NT2/D1 (cell line): ENCODE data around the gene ADSS1.

Experiments
- DNase-seq: peaks from one replicate; pipeline ENCODE4 v3.0.0-alpha.2; 2011; ENCODE audit warnings: low read depth, low spot score
- H3K27me3 ChIP-seq: 2 replicates; pipeline ENCODE4 v1.6.0; 2011; ENCODE audit warnings: mild to moderate bottlenecking; ENCODE audit not compliant: insufficient read length, insufficient read depth
- H3K36me3 ChIP-seq: 2 replicates; pipeline ENCODE4 v1.6.1; 2011; ENCODE audit warnings: mild to moderate bottlenecking, low read length, mixed read lengths; ENCODE audit not compliant: insufficient read depth, insufficient read length
- H3K4me1 ChIP-seq: 2 replicates; pipeline ENCODE4 v1.5.1; 2011; ENCODE audit not compliant: insufficient read depth, insufficient read length
- H3K4me3 ChIP-seq: 2 replicates; pipeline ENCODE4 v1.5.1; 2011; ENCODE audit warnings: low read depth; ENCODE audit not compliant: insufficient read length
- H3K9ac ChIP-seq: 2 replicates; pipeline ENCODE4 v1.6.0; 2011; ENCODE audit warnings: low read depth; ENCODE audit not compliant: insufficient read length
- H3K9me3 ChIP-seq: 2 replicates; pipeline ENCODE4 v1.5.1; 2011; ENCODE audit warnings: mild to moderate bottlenecking, low read length; ENCODE audit not compliant: insufficient read depth
- SUZ12 ChIP-seq: IDR thresholded peaks from 2 replicates; pipeline ENCODE4 v1.6.1; 2011; ENCODE audit not compliant: insufficient read length, insufficient read depth; ENCODE audit errors: extremely low read depth
- YY1 ChIP-seq: IDR thresholded peaks from 2 replicates; pipeline ENCODE4 v1.6.1; 2011; ENCODE audit not compliant: insufficient read length, insufficient read depth
- ZNF274 ChIP-seq: IDR thresholded peaks from 2 replicates; pipeline ENCODE4 v1.6.1; 2011; ENCODE audit warnings: mild to moderate bottlenecking, low read depth, low read length

The ADSS1 gene

GRCh38 chr14:104717137-104717536, 6.9 kb upstream of the ADSS1 start:
- H3K9me3 ChIP-seq = no peaks in the 10 kb centered on the region
- no peak for TF ChIP-seq YY1
- TF ChIP-seq SUZ12 = no peak
- no peak for TF ChIP-seq ZNF274
- H3K4me3 ChIP-seq = no peak overlapping the region
- peaks cover 75% of the 10 kb centered on the region for H3K36me3 ChIP-seq
- no peaks in the 10 kb centered on the region for H3K27me3 ChIP-seq
- DNase-seq = no peak
- peaks cover 4% of the 10 kb centered on the region for H3K4me1 ChIP-seq
- no peak overlapping the region for H3K9ac ChIP-seq

GRCh38 chr14:104717646-104718045, 6.4 kb upstream of the ADSS1 start:
- no peak overlapping the region for H3K4me3 ChIP-seq
- no peak for DNase-seq
- TF ChIP-seq YY1 (no peak), ZNF274 (no peak), SUZ12 (no peak)
- H3K9me3 ChIP-seq = no peaks in the 10 kb centered on the region
- H3K27me3 ChIP-seq = no peaks in the 10 kb centered on the region
- H3K4me1 ChIP-seq = peaks cover 4% of the 10 kb centered on the region
- H3K9ac ChIP-seq = no peak overlapping the region
- H3K36me3 ChIP-seq = peaks cover 70% of the 10 kb centered on the region

- Histone ChIP-seq H3K9ac (no peak overlapping the region), H3K36me3 (peaks cover 65% of the 10 kb centered on the region), H3K4me3 (no peak overlapping the region), H3K9me3 (no peaks in the 10 kb centered on the region), H3K4me1 (peaks cover 6% of the 10 kb centered on the region), H3K27me3 (no peaks in the 10 kb centered on the region)
- TF ChIP-seq SUZ12 = no peak
- no peak for TF ChIP-seq YY1
- DNase-seq = no peak
These were observed 5.9 kb upstream of the ADSS1 start for GRCh38 chr14:104718147-104718546.

GRCh38 chr14:104718871-104719270, 5.2 kb upstream of the ADSS1 start:
- peaks cover 58% of the 10 kb centered on the region for H3K36me3 ChIP-seq
- no peak for DNase-seq
- H3K9ac ChIP-seq = no peak overlapping the region
- H3K4me3 ChIP-seq = no peak overlapping the region
- no peaks in the 10 kb centered on the region for H3K9me3 ChIP-seq
- no peaks in the 10 kb centered on the region for H3K27me3 ChIP-seq
- H3K4me1 ChIP-seq = peaks cover 8% of the 10 kb centered on the region
- TF ChIP-seq YY1 (no peak), SUZ12 (no peak), ZNF274 (no peak)

- Histone ChIP-seq H3K27me3 (no peaks in the 10 kb centered on the region), H3K9me3 (no peaks in the 10 kb centered on the region)
- no peak for TF ChIP-seq YY1
These were observed 4.7 kb upstream of the ADSS1 start for GRCh38 chr14:104719343-104719742.

DNA sequence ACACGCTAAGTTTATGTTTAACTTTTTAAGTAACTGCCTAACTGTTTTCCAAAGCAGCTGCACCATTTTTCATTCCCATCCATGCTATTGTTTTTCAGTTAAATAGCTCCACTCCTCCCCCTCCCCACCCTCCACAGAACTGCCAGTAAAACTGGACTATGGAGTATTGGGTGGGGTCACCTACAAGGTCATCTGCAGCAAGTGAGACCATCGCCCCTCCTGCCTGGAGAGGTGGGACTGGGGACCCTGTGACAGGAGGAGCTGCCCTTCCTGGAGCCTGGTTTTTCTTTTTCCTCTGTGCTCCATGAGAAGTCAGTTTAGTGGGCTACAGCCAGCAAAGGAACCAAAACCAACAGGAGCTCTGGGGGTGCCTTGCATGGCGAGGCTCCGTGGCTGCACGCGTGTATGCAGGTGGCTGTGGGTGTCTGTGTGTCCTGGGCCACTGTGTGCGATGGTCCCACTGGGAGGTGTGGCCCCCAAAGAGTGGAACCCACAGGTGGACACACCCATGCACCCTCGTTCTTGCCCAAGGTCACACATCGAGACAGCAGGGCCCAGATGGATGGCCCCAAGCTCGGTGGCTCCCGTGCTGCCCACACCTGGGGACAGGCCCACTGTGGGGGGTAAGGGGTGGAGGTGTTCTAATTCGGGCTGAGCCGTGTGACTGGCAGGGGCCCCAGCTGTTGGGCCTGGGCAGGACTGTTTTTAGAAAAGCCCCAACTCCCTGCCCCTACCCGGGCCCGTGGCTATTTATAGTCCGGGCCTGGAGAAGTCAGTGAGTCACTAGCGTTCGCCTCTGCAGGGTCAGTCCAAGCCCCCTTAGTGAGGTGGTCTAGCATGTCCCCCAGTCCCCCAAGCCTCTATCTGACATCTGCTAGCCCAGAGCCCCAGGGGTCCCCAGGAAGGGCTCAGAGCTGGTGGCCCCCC, 2.3 kb upstream of the ADSS1 start:
- Histone ChIP-seq H3K27me3 (no peaks in the 10 kb centered on the region), H3K4me1 (peaks cover 18% of the 10 kb centered on the region), H3K4me3 (no peak overlapping the region), H3K9me3 (no peaks in the 10 kb centered on the region), H3K9ac (no peak overlapping the region), H3K36me3 (peaks cover 34% of the 10 kb centered on the region)
- TF ChIP-seq ZNF274 = no peak
- TF ChIP-seq SUZ12 = no peak
- TF ChIP-seq YY1 = no peak
- no peak for DNase-seq

More at GRCh38 chr14:104719343-104719742, 4.7 kb upstream of the ADSS1 start:
- peaks cover 56% of the 10 kb centered on the region for H3K36me3 ChIP-seq
- no peak overlapping the region for H3K4me3 ChIP-seq
- peaks cover 8% of the 10 kb centered on the region for H3K4me1 ChIP-seq
- no peak for DNase-seq
- no peak overlapping the region for H3K9ac ChIP-seq

DNA sequence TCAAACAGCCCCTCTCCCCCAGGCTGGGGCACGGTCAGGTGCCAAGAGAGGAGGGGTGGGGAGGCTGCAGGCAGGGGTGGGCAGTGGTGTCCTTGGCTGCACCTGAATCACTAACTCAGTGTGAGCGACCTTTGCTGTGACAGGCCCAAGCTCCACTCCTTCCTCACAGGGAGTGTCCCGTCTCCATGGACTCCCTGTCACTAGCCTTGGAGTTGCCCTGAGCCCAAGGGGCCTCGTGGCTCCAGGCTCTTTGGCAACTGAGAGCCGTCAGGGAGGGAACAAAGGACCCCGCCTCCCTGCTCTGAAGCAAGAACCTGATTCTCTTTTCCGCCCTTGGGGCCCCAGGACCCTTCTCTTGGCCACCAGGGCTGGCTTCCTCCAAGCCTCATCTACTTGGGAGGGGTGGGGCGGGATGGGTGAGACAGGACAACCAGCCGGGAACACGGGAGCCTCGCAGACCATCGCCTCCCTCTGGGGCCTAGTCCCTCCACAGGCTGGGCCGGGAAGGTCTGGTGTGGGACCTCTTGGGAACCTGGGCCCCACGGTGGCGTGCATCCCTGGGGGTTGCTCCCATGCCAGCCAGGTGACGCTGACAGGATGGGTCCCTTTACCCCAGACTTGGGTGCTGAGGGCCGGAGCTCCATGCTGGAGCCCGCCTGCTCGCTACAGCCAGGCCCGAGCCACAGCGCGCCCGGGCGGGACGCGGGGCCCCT, 935 bp upstream of the ADSS1 start:
- Histone ChIP-seq H3K36me3 (peaks cover 27% of the 10 kb centered on the region), H3K9ac (peak overlapping the region; percentile 32), H3K27me3 (no peaks in the 10 kb centered on the region), H3K4me1 (peaks cover 18% of the 10 kb centered on the region), H3K4me3 (no peak overlapping the region), H3K9me3 (no peaks in the 10 kb centered on the region)
- no peak for TF ChIP-seq SUZ12
- TF ChIP-seq ZNF274 = no peak
- no peak for TF ChIP-seq YY1
- no peak for DNase-seq
